Measurements from ENCODE around the gene ZNF148.

ZNF148 gene

GRCh38 chr3:125383744-125384143 lies 8.6 kb upstream of the ZNF148 start:
- DNase-seq (ENCODE audit: low spot score) = no peak
- no peak for TF ChIP-seq CTCF (IDR thresholded peaks at IDR 0.05; ENCODE audit: extremely low read depth, missing control alignments)

GRCh38 chr3:125382298-125382697 lies 7.2 kb upstream of the ZNF148 start:
- DNase-seq (ENCODE audit: low spot score) = no peak
- TF ChIP-seq CTCF (IDR thresholded peaks at IDR 0.05; ENCODE audit: extremely low read depth, missing control alignments) = no peak

- TF ChIP-seq CTCF (IDR thresholded peaks at IDR 0.05; ENCODE audit: extremely low read depth, missing control alignments) = no peak
- no peak for DNase-seq (ENCODE audit: low spot score)
These were observed 6.6 kb upstream of the ZNF148 start for GRCh38 chr3:125381743-125382142.

GRCh38 chr3:125381314-125381713 lies 6.2 kb upstream of the ZNF148 start:
- DNase-seq (ENCODE audit: low spot score) = no peak

GRCh38 chr3:125379483-125379882 lies 4.4 kb upstream of the ZNF148 start:
- no peak for TF ChIP-seq CTCF (IDR thresholded peaks at IDR 0.05; ENCODE audit: extremely low read depth, missing control alignments)
- no peak for DNase-seq (ENCODE audit: low spot score)

More at GRCh38 chr3:125381314-125381713, 6.2 kb upstream of the ZNF148 start:
- TF ChIP-seq CTCF (IDR thresholded peaks at IDR 0.05; ENCODE audit: extremely low read depth, missing control alignments) = no peak

GRCh38 chr3:125378762-125379161 lies 3.6 kb upstream of the ZNF148 start:
- TF ChIP-seq CTCF (IDR thresholded peaks at IDR 0.05; ENCODE audit: extremely low read depth, missing control alignments) = no peak
- no peak for DNase-seq (ENCODE audit: low spot score)

GRCh38 chr3:125375950-125376679 lies 990 bp upstream of the ZNF148 start:
- no peak for DNase-seq (ENCODE audit: low spot score)
- TF ChIP-seq CTCF (IDR thresholded peaks at IDR 0.05; ENCODE audit: extremely low read depth, missing control alignments) = no peak
